ENCODE data around the gene LIN9. TPM values are rescaled to one million over a fixed set of nuclear protein-coding genes. Genes with fewer than 3 reads are reported as not detected.

LIN9 gene
- total and polyA plus RNA-seq, 10 of the 15 experiments (the other 5 are each of a cell fraction or from before 2014, with no cell fraction given) = 5.9 to 13.5 (median 8.3) TPM

DNA sequence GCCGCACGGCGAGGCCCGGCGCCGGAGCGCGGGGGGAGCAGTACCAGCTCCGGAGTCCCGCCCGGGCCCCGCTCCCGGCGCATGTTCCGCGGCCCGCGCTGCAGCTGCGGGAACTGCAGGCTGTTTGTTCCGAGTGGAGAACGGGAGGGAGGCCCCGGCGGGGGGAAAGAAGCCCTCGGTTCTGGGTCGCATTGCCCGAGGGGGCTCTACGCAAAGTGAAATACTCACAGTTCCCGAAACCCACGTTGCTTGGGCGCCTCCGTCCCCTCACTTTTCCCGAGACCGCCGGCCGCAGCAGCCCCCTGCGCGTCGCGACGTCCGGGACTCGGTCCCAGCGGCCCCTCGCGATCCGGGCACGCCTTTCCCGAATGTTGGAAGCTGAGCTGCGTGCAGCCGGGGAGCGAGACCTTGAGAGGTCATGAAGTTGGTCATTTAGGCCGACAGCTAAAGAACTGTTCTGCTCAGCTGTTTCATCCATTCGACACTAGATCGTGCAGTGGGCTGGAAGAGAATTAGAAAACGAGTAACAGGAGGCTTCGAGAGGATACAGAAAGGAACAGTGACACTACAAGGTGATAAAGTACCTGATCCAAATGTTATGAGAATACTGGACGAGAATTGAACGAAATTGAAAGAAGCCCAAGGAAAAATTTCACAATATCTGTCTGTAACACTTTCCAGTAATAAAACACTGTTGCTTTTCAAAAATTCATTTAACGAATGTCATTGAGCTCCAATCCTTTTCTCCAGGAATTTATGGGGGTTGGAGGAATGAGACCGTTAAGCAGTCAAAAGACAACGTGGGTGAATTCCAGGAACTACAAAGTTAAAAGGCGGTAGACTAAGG is 657 bp upstream of the LIN9 start:
- Histone ChIP-seq H3K9me3 (replicated peaks; ENCODE audit: control insufficient read depth, insufficient read depth, low read length) (no peaks in the 10 kb centered on the region), H4K20me1 (ENCODE audit: control insufficient read depth, insufficient read depth) (no peaks in the 10 kb centered on the region), H3K4me2 (ENCODE audit: control insufficient read depth, insufficient read depth) (peak overlapping the region; percentile 92), H3K27me3 (replicated peaks in 1 of 2; ENCODE audit: control insufficient read depth in 2 of 2, insufficient read depth in 2 of 2, low read length in 1 of 2) (no peaks in the 10 kb centered on the region), H3K79me2 (ENCODE audit: control insufficient read depth, insufficient read depth, low read length) (peaks cover 33% of the 10 kb centered on the region), H3K4me1 (ENCODE audit: control insufficient read depth, insufficient read depth, low read length) (peaks cover 3% of the 10 kb centered on the region; the same call in 1 of the 2 replicates), H2AFZ (ENCODE audit: control insufficient read depth, low read depth, low read length) (peak overlapping the region; percentile 80), H3K27ac (ENCODE audit: control insufficient read depth, insufficient read depth) (peak overlapping the region; percentile 92; the same call in 1 of the 2 replicates), H3K9ac (ENCODE audit: control insufficient read depth, insufficient read depth, low read length) (peak overlapping the region; percentile 94), H3K36me3 (ENCODE audit: control insufficient read depth in 2 of 2, insufficient read depth in 2 of 2, low read length in 1 of 2) (no peaks in the 10 kb centered on the region), H3K4me3 (peak overlapping the region; percentile 77)
- intact Hi-C loops (cut with micrococcal nuclease; ENCODE audit: unreplicated experiment) = loop anchor here (10.0 kb wide), 1 partner anchor 185 kb away; no protein-coding TSS in a partner anchor
- POLR2A ChIA-PET = interaction anchor here (0.5 to 1.9 kb wide), 5 partner anchors 24 to 310 kb away, joined by 3 to 4 read pairs (median 4); partner anchors contain the start of genes H3-3A and SDE2
- SMC1A ChIA-PET (ENCODE audit: uncharacterized antibody, unreplicated experiment) = interaction anchor here (0.6 to 2.2 kb wide), 7 partner anchors 23 to 514 kb away, joined by 3 to 6 read pairs (median 5); no protein-coding TSS in a partner anchor
- ATAC-seq = peak; percentile 8
- TF ChIP-seq SUZ12 (IDR thresholded peaks at IDR 0.05; ENCODE audit: unreplicated experiment) (no peak), IKZF1 (conservative IDR thresholded peaks at IDR 0.05) (peak; percentile 15), IKZF2 (IDR thresholded peaks at IDR 0.05) (0 out of 4 replicates have a peak, but pooled peaks of 1 of the 2 experiments have one; percentile 25), LARP7 (IDR thresholded peaks at IDR 0.05) (peak; percentile 16; the same call in 1 of the 2 replicates), EED (IDR thresholded peaks at IDR 0.05; ENCODE audit: low read depth) (peak; percentile 36; the same call in 1 of the 2 replicates)
- TF ChIP-seq, protein P1, sequence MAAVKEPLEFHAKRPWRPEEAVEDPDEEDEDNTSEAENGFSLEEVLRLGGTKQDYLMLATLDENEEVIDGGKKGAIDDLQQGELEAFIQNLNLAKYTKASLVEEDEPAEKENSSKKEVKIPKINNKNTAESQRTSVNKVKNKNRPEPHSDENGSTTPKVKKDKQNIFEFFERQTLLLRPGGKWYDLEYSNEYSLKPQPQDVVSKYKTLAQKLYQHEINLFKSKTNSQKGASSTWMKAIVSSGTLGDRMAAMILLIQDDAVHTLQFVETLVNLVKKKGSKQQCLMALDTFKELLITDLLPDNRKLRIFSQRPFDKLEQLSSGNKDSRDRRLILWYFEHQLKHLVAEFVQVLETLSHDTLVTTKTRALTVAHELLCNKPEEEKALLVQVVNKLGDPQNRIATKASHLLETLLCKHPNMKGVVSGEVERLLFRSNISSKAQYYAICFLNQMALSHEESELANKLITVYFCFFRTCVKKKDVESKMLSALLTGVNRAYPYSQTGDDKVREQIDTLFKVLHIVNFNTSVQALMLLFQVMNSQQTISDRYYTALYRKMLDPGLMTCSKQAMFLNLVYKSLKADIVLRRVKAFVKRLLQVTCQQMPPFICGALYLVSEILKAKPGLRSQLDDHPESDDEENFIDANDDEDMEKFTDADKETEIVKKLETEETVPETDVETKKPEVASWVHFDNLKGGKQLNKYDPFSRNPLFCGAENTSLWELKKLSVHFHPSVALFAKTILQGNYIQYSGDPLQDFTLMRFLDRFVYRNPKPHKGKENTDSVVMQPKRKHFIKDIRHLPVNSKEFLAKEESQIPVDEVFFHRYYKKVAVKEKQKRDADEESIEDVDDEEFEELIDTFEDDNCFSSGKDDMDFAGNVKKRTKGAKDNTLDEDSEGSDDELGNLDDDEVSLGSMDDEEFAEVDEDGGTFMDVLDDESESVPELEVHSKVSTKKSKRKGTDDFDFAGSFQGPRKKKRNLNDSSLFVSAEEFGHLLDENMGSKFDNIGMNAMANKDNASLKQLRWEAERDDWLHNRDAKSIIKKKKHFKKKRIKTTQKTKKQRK (IDR thresholded peaks at IDR 0.05; ENCODE audit: low read depth, low read length) = no peak
- CTCF ChIA-PET = interaction anchor here (0.8 to 1.9 kb wide), 8 partner anchors 9 to 189 kb away, joined by 3 to 14 read pairs (median 4); partner anchors contain the start of gene PARP1
- WGBS (ENCODE audit: insufficient coverage, insufficient replicate concordance, low lambda C conversion rate, missing lambda C conversion rate) = 11% methylated on average over 48 of the region's 62 CpGs
- in situ Hi-C loops (cut with MboI) = no loop called here
- BruUV-seq (replicated peaks) = no TSS peak
- no peak for DNase-seq (ENCODE audit: low read depth, low spot score)
- RAD21 ChIA-PET (ENCODE audit: unreplicated experiment) = interaction anchor here (0.9 to 2.1 kb wide), 9 partner anchors 23 to 245 kb away, joined by 3 to 11 read pairs (median 4); partner anchors contain the start of gene PARP1
- FAIRE-seq = no peak

Data from GM12878 (cell line).